HEK293 (cell line): ENCODE results near the gene NTNG1.

Experiments
- CTCF ChIA-PET: fragments of 350-600 bp; formaldehyde crosslinking; extraction: SDS; loops from one replicate; lab custom pipeline; 2021; ENCODE audit warnings: antibody characterized with exemption; lab: Yijun Ruan, JAX
- POLR2A ChIA-PET: fragments of 300-600 bp; formaldehyde crosslinking; extraction: SDS; loops from one replicate; lab custom pipeline; 2020; ENCODE audit warnings: antibody characterized with exemption, inconsistent platforms; lab: Yijun Ruan, JAX
- H3K27ac ChIP-seq: fragments of 200-500 bp; sonication (Bioruptor generic); 2 replicates; pipeline ENCODE4 v1.5.1; 2014; ENCODE audit warnings: low read depth, low read length, control low read depth, inconsistent platforms; ENCODE audit errors: extremely low read depth
- H3K36me3 ChIP-seq, 2 experiments: fragments of 200-500 bp in 1 of 2; sonication (Bioruptor generic) in 1 of 2; 1 replicate in 1 of 2; 2 replicates in 1 of 2; pipeline ENCODE4 v1.5.1; 2014 to 2017; ENCODE audit warnings: inconsistent platforms in 2 of 2, low read length in 2 of 2; ENCODE audit not compliant: control insufficient read depth in 2 of 2, insufficient read depth in 1 of 2
- H3K4me1 ChIP-seq: fragments of 200-500 bp; sonication (Bioruptor generic); 2 replicates; pipeline ENCODE4 v1.5.1; 2014; ENCODE audit warnings: mild to moderate bottlenecking, low read length, inconsistent platforms; ENCODE audit not compliant: control insufficient read depth, insufficient read depth
- H3K4me3 ChIP-seq: 2 replicates; pipeline ENCODE4 v1.5.1; 2011; ENCODE audit warnings: low read depth, mild to moderate bottlenecking, control low read depth, low read length, moderate library complexity
- H3K9me3 ChIP-seq: fragments of 200-500 bp; sonication (Bioruptor generic); 2 replicates; pipeline ENCODE4 v1.5.1; 2014; ENCODE audit warnings: low read depth, low read length, inconsistent platforms; ENCODE audit not compliant: control insufficient read depth, insufficient read depth
- HOXA7 ChIP-seq: sonication (generic); formaldehyde crosslinking; IDR thresholded peaks from 2 replicates; pipeline ENCODE4 v1.8.1; 2022; ENCODE audit warnings: missing genetic modification reagents, borderline replicate concordance
- KLF7 ChIP-seq: fragments of 450-650 bp; formaldehyde crosslinking; IDR thresholded peaks from 2 replicates; pipeline ENCODE4 v1.5.1; 2016; ENCODE audit warnings: missing biosample characterization, missing genetic modification characterization, borderline replicate concordance
- MZF1 ChIP-seq: fragments of 450-650 bp; formaldehyde crosslinking; IDR thresholded peaks from 2 replicates; pipeline ENCODE4 v1.5.1; 2017; ENCODE audit warnings: missing biosample characterization, missing genetic modification characterization, borderline replicate concordance
- OSR2 ChIP-seq: fragments of 450-650 bp; formaldehyde crosslinking; IDR thresholded peaks from 2 replicates; pipeline ENCODE4 v1.5.1; 2016; ENCODE audit warnings: missing biosample characterization, missing genetic modification characterization
- OVOL3 ChIP-seq: fragments of 450-650 bp; formaldehyde crosslinking; IDR thresholded peaks from 2 replicates; pipeline ENCODE4 v1.5.1; 2016; ENCODE audit warnings: missing biosample characterization, missing genetic modification characterization
- YY2 ChIP-seq: fragments of 450-650 bp; formaldehyde crosslinking; IDR thresholded peaks from 2 replicates; pipeline ENCODE4 v1.5.1; 2016; ENCODE audit warnings: missing biosample characterization, missing genetic modification characterization
- ZBTB10 ChIP-seq: fragments of 450-650 bp; formaldehyde crosslinking; IDR thresholded peaks from 2 replicates; pipeline ENCODE4 v1.5.1; 2016; ENCODE audit warnings: missing biosample characterization, missing genetic modification characterization
- ZNF112 ChIP-seq: fragments of 450-650 bp; formaldehyde crosslinking; IDR thresholded peaks from 2 replicates; pipeline ENCODE4 v1.5.0; 2017; ENCODE audit warnings: missing biosample characterization, missing genetic modification characterization
- ZNF132 ChIP-seq: fragments of 450-650 bp; formaldehyde crosslinking; IDR thresholded peaks from 2 replicates; pipeline ENCODE4 v1.5.1; 2017; ENCODE audit warnings: missing biosample characterization, missing genetic modification characterization, borderline replicate concordance
- ZNF18 ChIP-seq: fragments of 450-650 bp; formaldehyde crosslinking; IDR thresholded peaks from 2 replicates; pipeline ENCODE4 v1.5.1; 2016; ENCODE audit warnings: missing biosample characterization, missing genetic modification characterization
- ZNF214 ChIP-seq: fragments of 450-650 bp; formaldehyde crosslinking; IDR thresholded peaks from 2 replicates; pipeline ENCODE4 v1.5.1; 2017; ENCODE audit warnings: missing biosample characterization, mild to moderate bottlenecking, missing genetic modification characterization, borderline replicate concordance
- ZNF239 ChIP-seq: fragments of 450-650 bp; formaldehyde crosslinking; IDR thresholded peaks from 2 replicates; pipeline ENCODE4 v1.5.1; 2016; ENCODE audit warnings: missing biosample characterization, missing genetic modification characterization
- ZNF394 ChIP-seq: fragments of 450-650 bp; formaldehyde crosslinking; IDR thresholded peaks from 2 replicates; pipeline ENCODE4 v1.5.1; 2016; ENCODE audit warnings: missing biosample characterization, missing genetic modification characterization, mild to moderate bottlenecking, moderate library complexity, borderline replicate concordance
- ZNF449 ChIP-seq: fragments of 450-650 bp; formaldehyde crosslinking; IDR thresholded peaks from 2 replicates; pipeline ENCODE4 v1.5.1; 2017; ENCODE audit warnings: missing biosample characterization, mild to moderate bottlenecking, missing genetic modification characterization, moderate library complexity
- ZNF510 ChIP-seq: fragments of 450-650 bp; formaldehyde crosslinking; IDR thresholded peaks from 2 replicates; pipeline ENCODE4 v1.5.1; 2018; ENCODE audit warnings: mild to moderate bottlenecking, missing genetic modification characterization, missing biosample characterization; ENCODE audit not compliant: insufficient replicate concordance
- ZNF645 ChIP-seq: fragments of 450-650 bp; formaldehyde crosslinking; IDR thresholded peaks from 2 replicates; pipeline ENCODE4; 2016; ENCODE audit warnings: missing biosample characterization, missing genetic modification characterization
- TF ChIP-seq, protein P1 (sequence below): fragments of 450-650 bp; formaldehyde crosslinking; IDR thresholded peaks from 2 replicates; pipeline ENCODE4 v1.5.1; 2017; ENCODE audit warnings: missing biosample characterization, missing genetic modification characterization
- TF ChIP-seq, protein P2 (sequence below): fragments of 450-650 bp; formaldehyde crosslinking; IDR thresholded peaks from 2 replicates; pipeline ENCODE4 v1.5.1; 2017; ENCODE audit warnings: missing biosample characterization, missing genetic modification characterization
- TF ChIP-seq, protein P3 (sequence below): fragments of 450-650 bp; formaldehyde crosslinking; IDR thresholded peaks from 2 replicates; pipeline ENCODE4 v1.5.1; 2016; ENCODE audit warnings: missing biosample characterization, missing genetic modification characterization
- TF ChIP-seq, protein P4 (sequence below): fragments of 450-650 bp; formaldehyde crosslinking; IDR thresholded peaks from 2 replicates; pipeline ENCODE4 v1.5.1; 2017; ENCODE audit warnings: missing biosample characterization, missing genetic modification characterization

Gene NTNG1

GRCh38 chr1:107449326-107449725 is 308.5 kb downstream of the NTNG1 start:
- POLR2A ChIA-PET, result no interaction called here
- CTCF ChIA-PET, result interaction anchor here (1.8 kb wide), 1 partner anchor 19 kb away, joined by 9 read pairs; no protein-coding TSS in a partner anchor
- H3K4me1 ChIP-seq, result no peaks in the 10 kb centered on the region

DNA sequence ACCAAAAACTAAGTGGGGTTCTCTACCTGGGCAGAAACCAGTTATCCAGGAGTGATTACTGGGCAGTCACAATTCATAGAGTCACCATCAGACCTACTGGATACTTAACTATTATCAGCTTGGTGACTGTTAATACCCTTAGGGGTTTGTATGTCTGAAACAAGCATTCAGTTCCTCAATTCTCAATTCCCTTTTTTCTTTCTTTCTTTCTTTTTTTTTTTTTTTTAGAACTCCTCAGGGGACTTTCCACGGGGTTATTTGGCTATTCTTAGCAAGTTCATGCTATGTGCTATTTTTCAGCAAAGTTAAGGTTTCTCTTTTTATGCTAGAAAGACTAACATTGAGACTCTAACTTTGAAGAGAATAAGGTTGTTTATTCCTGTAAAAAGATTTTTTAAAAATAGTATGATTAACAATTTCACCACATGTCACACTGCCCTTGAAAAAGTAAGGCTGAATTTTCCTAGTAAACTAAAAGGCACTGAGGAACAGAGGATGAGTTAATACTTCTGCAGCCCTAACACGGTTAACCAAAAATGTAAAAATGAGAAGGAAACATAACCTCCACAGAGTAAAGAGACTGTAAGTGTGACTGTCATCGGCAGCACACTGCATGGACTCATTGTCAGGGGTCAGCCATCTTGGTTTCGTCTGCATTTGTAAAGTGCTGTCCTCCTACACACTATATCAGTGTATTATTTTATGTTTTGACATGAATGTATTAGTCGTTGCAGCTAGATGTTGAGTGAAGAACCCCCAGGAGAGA is 310.2 kb downstream of the NTNG1 start:
- no peak overlapping the region for H3K27ac ChIP-seq
- TF ChIP-seq, protein P1, sequence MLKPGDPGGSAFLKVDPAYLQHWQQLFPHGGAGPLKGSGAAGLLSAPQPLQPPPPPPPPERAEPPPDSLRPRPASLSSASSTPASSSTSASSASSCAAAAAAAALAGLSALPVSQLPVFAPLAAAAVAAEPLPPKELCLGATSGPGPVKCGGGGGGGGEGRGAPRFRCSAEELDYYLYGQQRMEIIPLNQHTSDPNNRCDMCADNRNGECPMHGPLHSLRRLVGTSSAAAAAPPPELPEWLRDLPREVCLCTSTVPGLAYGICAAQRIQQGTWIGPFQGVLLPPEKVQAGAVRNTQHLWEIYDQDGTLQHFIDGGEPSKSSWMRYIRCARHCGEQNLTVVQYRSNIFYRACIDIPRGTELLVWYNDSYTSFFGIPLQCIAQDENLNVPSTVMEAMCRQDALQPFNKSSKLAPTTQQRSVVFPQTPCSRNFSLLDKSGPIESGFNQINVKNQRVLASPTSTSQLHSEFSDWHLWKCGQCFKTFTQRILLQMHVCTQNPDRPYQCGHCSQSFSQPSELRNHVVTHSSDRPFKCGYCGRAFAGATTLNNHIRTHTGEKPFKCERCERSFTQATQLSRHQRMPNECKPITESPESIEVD (tag by site-specific recombination), result no peak
- TF ChIP-seq ZNF394 (no peak), MZF1 (no peak), KLF7 (tag by site-specific recombination) (no peak), OSR2 (tag by site-specific recombination) (no peak), ZNF645 (tag by site-specific recombination) (no peak), ZNF214 (tag by site-specific recombination) (no peak), ZNF239 (tag by site-specific recombination) (no peak), ZNF18 (tag by site-specific recombination) (no peak), OVOL3 (no peak), ZBTB10 (no peak), ZNF112 (tag by site-specific recombination) (no peak)
- TF ChIP-seq, protein P2, sequence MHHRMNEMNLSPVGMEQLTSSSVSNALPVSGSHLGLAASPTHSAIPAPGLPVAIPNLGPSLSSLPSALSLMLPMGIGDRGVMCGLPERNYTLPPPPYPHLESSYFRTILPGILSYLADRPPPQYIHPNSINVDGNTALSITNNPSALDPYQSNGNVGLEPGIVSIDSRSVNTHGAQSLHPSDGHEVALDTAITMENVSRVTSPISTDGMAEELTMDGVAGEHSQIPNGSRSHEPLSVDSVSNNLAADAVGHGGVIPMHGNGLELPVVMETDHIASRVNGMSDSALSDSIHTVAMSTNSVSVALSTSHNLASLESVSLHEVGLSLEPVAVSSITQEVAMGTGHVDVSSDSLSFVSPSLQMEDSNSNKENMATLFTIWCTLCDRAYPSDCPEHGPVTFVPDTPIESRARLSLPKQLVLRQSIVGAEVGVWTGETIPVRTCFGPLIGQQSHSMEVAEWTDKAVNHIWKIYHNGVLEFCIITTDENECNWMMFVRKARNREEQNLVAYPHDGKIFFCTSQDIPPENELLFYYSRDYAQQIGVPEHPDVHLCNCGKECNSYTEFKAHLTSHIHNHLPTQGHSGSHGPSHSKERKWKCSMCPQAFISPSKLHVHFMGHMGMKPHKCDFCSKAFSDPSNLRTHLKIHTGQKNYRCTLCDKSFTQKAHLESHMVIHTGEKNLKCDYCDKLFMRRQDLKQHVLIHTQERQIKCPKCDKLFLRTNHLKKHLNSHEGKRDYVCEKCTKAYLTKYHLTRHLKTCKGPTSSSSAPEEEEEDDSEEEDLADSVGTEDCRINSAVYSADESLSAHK (tag by site-specific recombination), result no peak
- TF ChIP-seq, protein P3, sequence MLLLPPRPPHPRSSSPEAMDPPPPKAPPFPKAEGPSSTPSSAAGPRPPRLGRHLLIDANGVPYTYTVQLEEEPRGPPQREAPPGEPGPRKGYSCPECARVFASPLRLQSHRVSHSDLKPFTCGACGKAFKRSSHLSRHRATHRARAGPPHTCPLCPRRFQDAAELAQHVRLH, result no peak
- TF ChIP-seq, protein P4, sequence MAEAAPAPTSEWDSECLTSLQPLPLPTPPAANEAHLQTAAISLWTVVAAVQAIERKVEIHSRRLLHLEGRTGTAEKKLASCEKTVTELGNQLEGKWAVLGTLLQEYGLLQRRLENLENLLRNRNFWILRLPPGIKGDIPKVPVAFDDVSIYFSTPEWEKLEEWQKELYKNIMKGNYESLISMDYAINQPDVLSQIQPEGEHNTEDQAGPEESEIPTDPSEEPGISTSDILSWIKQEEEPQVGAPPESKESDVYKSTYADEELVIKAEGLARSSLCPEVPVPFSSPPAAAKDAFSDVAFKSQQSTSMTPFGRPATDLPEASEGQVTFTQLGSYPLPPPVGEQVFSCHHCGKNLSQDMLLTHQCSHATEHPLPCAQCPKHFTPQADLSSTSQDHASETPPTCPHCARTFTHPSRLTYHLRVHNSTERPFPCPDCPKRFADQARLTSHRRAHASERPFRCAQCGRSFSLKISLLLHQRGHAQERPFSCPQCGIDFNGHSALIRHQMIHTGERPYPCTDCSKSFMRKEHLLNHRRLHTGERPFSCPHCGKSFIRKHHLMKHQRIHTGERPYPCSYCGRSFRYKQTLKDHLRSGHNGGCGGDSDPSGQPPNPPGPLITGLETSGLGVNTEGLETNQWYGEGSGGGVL (tag by site-specific recombination), result no peak

More at GRCh38 chr1:107449326-107449725, 308.5 kb downstream of the NTNG1 start:
- Histone ChIP-seq H3K36me3 (no peaks in the 10 kb centered on the region), H3K9me3 (no peaks in the 10 kb centered on the region), H3K27ac (no peak overlapping the region), H3K4me3 (no peak overlapping the region)
- TF ChIP-seq ZNF510 (no peak), YY2 (tag by site-specific recombination) (no peak), ZNF449 (tag by site-specific recombination) (no peak), HOXA7 (CRISPR knock-in tag) (no peak), ZNF132 (tag by site-specific recombination) (no peak)

More for the DNA sequence above, 310.2 kb downstream of the NTNG1 start:
- Histone ChIP-seq H3K4me3 (no peak overlapping the region), H3K9me3 (no peaks in the 10 kb centered on the region), H3K36me3 (no peaks in the 10 kb centered on the region), H3K4me1 (no peaks in the 10 kb centered on the region)
- ChIA-PET CTCF (no interaction called here), POLR2A (no interaction called here)
